HepG2 (cell line): ENCODE measurements around the gene CIB1. TPM values are rescaled to one million over a fixed set of nuclear protein-coding genes. Genes with fewer than 3 reads are reported as not detected.

Experiments used
- AHDC1 ChIP-seq: sonication (generic); formaldehyde crosslinking; IDR thresholded peaks from 2 replicates; pipeline ENCODE4 v1.5.1; 2020; ENCODE audit warnings: mild to moderate bottlenecking, missing genetic modification reagents, borderline replicate concordance
- AHR ChIP-seq: IDR thresholded peaks from 2 replicates; pipeline ENCODE4 v1.6.1; 2018; ENCODE audit warnings: missing genetic modification reagents, missing compliant biosample characterization
- HOXA5 ChIP-seq: sonication (generic); formaldehyde crosslinking; IDR thresholded peaks from 2 replicates; pipeline ENCODE4 v1.4.0; 2020; ENCODE audit warnings: missing genetic modification reagents
- NFYC ChIP-seq: IDR thresholded peaks from 2 replicates; pipeline ENCODE4 v1.6.1; 2016; ENCODE audit warnings: missing genetic modification reagents, missing compliant biosample characterization
- PHF8 ChIP-seq: sonication (generic); formaldehyde crosslinking; IDR thresholded peaks from 2 replicates; pipeline ENCODE4 v1.5.0; 2020; ENCODE audit warnings: missing genetic modification reagents
- POGK ChIP-seq: sonication (generic); formaldehyde crosslinking; conservative IDR thresholded peaks from 2 replicates; pipeline ENCODE4 v1.8.0; 2022; ENCODE audit warnings: mild to moderate bottlenecking, moderate library complexity, missing genetic modification reagents
- SALL1 ChIP-seq: sonication (generic); formaldehyde crosslinking; IDR thresholded peaks from 2 replicates; pipeline ENCODE4 v1.8.0; 2022; ENCODE audit warnings: mild to moderate bottlenecking, missing genetic modification reagents
- SRSF1 ChIP-seq: fragments of 200-400 bp; formaldehyde crosslinking; optimal IDR thresholded peaks from 2 replicates; pipeline ENCODE3; 2017; ENCODE audit warnings: mild to moderate bottlenecking, low read depth, low read length, moderate library complexity
- ZMAT3 ChIP-seq: sonication (generic); formaldehyde crosslinking; conservative IDR thresholded peaks from 2 replicates; pipeline ENCODE4 v1.7.0; 2021; ENCODE audit warnings: missing genetic modification reagents
- ZNF10 ChIP-seq: sonication (generic); formaldehyde crosslinking; IDR thresholded peaks from 2 replicates; pipeline ENCODE4 v1.4.0; 2020; ENCODE audit warnings: mild to moderate bottlenecking, low read depth, missing genetic modification reagents, borderline replicate concordance
- ZNF234 ChIP-seq: sonication (generic); formaldehyde crosslinking; conservative IDR thresholded peaks from 2 replicates; pipeline ENCODE4 v1.5.1; 2020; ENCODE audit warnings: mild to moderate bottlenecking, missing genetic modification reagents
- ZNF253 ChIP-seq: sonication (generic); formaldehyde crosslinking; IDR thresholded peaks from 2 replicates; pipeline ENCODE4 v1.8.0; 2022; ENCODE audit warnings: mild to moderate bottlenecking, missing genetic modification reagents, borderline replicate concordance
- ZNF30 ChIP-seq: sonication (generic); formaldehyde crosslinking; IDR thresholded peaks from 2 replicates; pipeline ENCODE4 v1.5.0; 2020; ENCODE audit warnings: mild to moderate bottlenecking, missing genetic modification reagents
- polyA plus RNA-seq, 8 experiments: library from polyadenylated mRNA; depleted of rRNA in 3 of 8; stranded (reverse) in 7 of 8; unstranded in 1 of 8; fragments of >200 nt; fragmentation: Illumina TruSeq in 4 of 8; extraction: Trizol in 4 of 8; gene quantifications; 2 replicates each; pipeline versions ENCODE4 v1.2.1 to v1.2.3, GENCODE V29; 2011 to 2016; ENCODE audit warnings: low read depth in 4 of 8, missing spikeins in 1 of 8, mixed read lengths in 1 of 8; ENCODE audit not compliant: insufficient read depth in 1 of 8
- total RNA-seq, 5 experiments: library from RNA; depleted of rRNA; stranded (reverse); fragments of >200 nt; fragmentation: Illumina TruSeq; extraction: Trizol; gene quantifications; 2 replicates each; pipeline ENCODE4 v1.2.3, GENCODE V29; 2016; ENCODE audit warnings: low read depth in 1 of 5

Gene CIB1
- total and polyA plus RNA-seq, 2 of the 13 experiments (the other 11 are each of a cell fraction or from before 2014, with no cell fraction given), result 38.7 to 72.7 TPM

GRCh38 chr15:90210593-90210992 is 23.1 kb downstream of the CIB1 start (continued):
- TF ChIP-seq POGK, result no peak
- no peak for TF ChIP-seq PHF8 (CRISPR knock-in tag)
- no peak for TF ChIP-seq ZNF234 (CRISPR knock-in tag)
- no peak for TF ChIP-seq SRSF1
- TF ChIP-seq ZNF10 (CRISPR knock-in tag), result no peak
- TF ChIP-seq HOXA5 (CRISPR knock-in tag), result no peak
- no peak for TF ChIP-seq ZNF253 (CRISPR knock-in tag)
- no peak for TF ChIP-seq AHR (CRISPR knock-in tag)
- no peak for TF ChIP-seq NFYC (CRISPR knock-in tag)
- TF ChIP-seq SALL1 (CRISPR knock-in tag), result no peak
- TF ChIP-seq ZMAT3 (CRISPR knock-in tag), result no peak
- TF ChIP-seq AHDC1, result no peak
- no peak for TF ChIP-seq ZNF30
